NB4 (cell line): ENCODE results near the gene NOTCH1.

Source experiments
- DNase-seq: peaks from one replicate; pipeline ENCODE4 v3.0.0; 2010; ENCODE audit warnings: low read depth
- H3K4me3 ChIP-seq: one replicate; pipeline ENCODE4 v1.5.1; 2011; ENCODE audit warnings: mild to moderate bottlenecking, low read depth, low read length, moderate library complexity
- MYC ChIP-seq: IDR thresholded peaks from 2 replicates; pipeline ENCODE4 v1.6.1; 2011; ENCODE audit warnings: low read depth, low read length
- POLR2A ChIP-seq: IDR thresholded peaks from 2 replicates; pipeline ENCODE4 v1.6.1; 2011; ENCODE audit warnings: mild to moderate bottlenecking; ENCODE audit not compliant: insufficient read length; ENCODE audit errors: extremely low read depth
- TF ChIP-seq, protein P1 (sequence below): IDR thresholded peaks from 2 replicates; pipeline ENCODE4 v1.6.1; 2011; ENCODE audit warnings: low read depth, low read length
- TF ChIP-seq, protein P2 (sequence below): IDR thresholded peaks from one replicate; pipeline ENCODE4 v1.5.1; 2012; ENCODE audit warnings: low read depth, low read length

NOTCH1 gene

DNA sequence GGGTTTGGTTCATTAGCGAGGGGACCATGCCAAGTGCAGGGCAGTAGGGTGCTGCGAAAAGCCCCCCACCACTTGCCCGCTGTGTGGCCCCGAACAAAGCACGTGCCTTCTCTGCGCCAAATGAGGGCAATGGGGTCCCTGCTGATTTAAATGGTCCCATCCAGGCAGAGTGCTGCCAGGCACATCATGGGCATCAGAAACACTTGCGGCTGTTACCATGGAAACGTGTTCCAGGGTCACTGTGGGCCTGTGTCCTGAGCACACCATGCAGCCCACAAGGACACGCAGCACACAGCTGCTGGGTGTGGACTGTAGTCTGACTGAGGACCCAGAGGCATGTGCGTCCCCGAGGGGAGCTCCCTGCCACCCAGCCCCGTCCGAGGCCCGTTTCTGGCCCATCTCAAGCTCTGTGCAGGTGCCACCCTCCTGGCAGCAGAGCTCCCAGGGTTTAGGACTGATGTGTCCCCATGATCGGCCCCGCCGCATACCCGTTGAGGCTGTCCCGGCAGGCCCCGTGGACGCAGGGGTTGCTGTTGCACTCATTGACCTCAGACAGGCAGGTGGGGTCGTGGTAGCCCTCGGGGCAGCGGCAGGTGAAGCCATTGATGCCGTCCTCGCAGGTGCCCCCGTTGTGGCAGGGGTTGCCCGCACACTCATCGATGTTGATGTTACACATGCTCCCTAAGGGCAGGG is 31.7 kb downstream of the NOTCH1 start:
- no peak overlapping the region for H3K4me3 ChIP-seq
- TF ChIP-seq, protein P1, sequence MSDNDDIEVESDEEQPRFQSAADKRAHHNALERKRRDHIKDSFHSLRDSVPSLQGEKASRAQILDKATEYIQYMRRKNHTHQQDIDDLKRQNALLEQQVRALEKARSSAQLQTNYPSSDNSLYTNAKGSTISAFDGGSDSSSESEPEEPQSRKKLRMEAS, result no peak
- TF ChIP-seq POLR2A (no peak), MYC (no peak)
- TF ChIP-seq, protein P2, sequence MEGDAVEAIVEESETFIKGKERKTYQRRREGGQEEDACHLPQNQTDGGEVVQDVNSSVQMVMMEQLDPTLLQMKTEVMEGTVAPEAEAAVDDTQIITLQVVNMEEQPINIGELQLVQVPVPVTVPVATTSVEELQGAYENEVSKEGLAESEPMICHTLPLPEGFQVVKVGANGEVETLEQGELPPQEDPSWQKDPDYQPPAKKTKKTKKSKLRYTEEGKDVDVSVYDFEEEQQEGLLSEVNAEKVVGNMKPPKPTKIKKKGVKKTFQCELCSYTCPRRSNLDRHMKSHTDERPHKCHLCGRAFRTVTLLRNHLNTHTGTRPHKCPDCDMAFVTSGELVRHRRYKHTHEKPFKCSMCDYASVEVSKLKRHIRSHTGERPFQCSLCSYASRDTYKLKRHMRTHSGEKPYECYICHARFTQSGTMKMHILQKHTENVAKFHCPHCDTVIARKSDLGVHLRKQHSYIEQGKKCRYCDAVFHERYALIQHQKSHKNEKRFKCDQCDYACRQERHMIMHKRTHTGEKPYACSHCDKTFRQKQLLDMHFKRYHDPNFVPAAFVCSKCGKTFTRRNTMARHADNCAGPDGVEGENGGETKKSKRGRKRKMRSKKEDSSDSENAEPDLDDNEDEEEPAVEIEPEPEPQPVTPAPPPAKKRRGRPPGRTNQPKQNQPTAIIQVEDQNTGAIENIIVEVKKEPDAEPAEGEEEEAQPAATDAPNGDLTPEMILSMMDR, result no peak
- DNase-seq, result no peak

DNA sequence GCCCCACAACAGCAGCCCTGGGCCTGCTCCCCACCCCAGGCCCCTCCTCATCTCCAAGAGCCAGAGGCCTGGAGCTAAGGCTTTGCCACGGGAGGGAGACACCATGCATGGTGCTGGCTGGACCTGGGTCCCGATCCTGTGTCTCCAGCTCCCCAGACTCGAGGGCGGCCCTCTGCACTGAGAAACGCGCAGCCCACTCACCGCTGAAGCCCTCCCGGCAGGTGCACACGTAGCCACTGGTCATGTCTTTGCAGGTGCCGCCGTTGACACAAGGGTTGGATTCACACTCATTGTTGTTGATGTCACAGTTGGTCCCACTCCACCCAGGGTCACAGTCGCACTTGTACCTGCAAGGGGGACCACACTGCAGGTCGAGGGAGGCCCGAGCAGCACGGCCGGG is 32.7 kb downstream of the NOTCH1 start:
- DNase-seq, result no peak
- TF ChIP-seq MYC (no peak), POLR2A (no peak)
- TF ChIP-seq, protein P2, result no peak
- TF ChIP-seq, protein P1, result no peak
- H3K4me3 ChIP-seq, result no peak overlapping the region

DNA sequence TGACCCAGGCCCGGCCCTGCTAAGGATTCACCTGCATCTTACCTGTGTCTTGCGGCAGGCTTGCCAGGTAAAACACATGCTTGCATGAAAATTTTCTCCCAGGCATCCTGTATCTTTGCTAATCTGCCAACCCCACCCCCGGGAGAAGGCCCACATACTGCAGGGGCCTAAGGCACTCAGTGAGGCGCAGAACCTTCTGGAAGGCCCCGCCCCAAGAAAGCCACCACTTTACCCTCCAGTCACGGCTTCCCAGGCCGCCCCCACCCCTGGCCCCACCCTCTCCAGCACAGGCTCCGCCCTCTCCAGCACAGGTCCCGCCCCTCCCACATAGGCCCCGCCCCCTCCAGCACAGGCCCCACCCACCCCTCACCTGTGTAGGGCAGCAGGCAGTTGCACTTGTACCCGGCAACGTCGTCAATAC is 33.2 kb downstream of the NOTCH1 start:
- DNase-seq, result no peak
- TF ChIP-seq POLR2A (no peak), MYC (no peak)
- TF ChIP-seq, protein P2, result no peak
- TF ChIP-seq, protein P1, result no peak
- H3K4me3 ChIP-seq, result no peak overlapping the region

DNA sequence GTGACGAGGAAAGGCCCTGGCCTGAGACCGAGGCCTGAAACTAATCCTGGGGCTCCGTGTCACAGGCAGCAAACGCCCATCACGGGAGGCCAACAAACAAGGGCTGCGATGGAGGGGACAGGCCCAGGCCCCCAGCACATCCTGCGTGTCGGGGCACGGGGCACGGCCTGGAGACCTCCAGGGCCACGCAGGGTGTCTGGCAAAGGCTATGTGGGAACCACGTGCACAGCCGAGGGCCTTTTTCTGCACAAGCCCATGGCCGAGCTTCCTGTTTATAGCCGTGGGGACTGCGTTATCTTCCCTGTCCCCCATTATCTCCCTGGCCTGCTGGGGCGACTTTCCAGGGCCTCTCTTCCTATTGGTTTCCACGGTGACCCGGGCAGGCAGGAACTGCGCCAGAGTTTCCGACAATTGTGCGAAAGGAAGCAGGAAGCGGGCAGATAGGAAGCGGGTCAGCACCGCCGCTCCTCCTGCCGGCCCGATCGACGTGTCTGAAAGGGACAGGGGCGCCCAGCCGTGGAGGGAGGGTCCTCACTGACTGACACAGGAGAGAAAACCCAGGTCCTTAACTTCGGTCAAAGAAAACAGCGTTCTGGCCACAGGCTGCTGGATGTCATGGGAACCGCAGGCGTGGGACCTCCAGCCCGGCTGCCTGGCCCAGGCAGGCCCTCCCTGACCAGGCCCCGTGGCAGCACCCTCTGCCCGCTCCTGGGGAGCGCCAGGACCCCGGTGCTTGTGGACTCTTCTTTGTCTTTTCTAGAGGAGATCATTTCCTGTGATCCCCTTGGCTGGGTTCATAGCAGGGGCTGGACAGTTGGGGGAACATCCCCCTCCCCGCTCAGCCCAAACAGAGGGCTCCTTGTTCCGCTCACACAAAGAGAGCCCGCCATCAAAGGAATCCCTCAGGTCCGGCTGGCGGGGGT is 33.9 kb downstream of the NOTCH1 start:
- H3K4me3 ChIP-seq, result no peak overlapping the region
- DNase-seq, result no peak
- TF ChIP-seq, protein P2, result no peak
- no peak for TF ChIP-seq POLR2A
- TF ChIP-seq, protein P1, result no peak
- TF ChIP-seq MYC, result no peak

DNA sequence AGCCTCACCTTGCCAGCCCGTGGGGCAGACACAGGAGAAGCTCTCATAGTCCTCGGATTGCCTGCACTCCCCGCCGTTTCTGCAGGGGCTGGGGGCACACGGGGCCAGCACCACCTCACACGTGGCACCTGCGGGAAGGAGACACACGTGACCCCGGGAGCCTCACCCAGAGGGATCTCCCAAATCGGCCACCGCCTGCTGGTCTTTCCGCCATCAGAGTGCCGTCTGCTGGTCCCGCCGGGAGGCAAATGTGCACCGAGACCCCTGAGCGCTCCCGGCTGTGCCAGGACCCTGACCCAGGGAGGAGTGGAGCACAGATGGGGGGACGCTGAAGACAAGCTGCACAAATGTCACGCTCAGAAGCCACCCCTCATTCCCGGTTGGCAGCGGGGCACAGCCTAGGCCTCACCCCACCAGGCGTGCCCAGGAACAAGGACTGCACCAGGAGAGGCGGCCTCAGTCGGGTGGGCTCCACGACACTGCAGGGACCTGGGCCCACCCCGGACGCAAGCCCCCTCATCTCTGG is 34.6 kb downstream of the NOTCH1 start:
- no peak for DNase-seq
- H3K4me3 ChIP-seq, result no peak overlapping the region
- TF ChIP-seq MYC (no peak), POLR2A (no peak)
- TF ChIP-seq, protein P2, result no peak
- TF ChIP-seq, protein P1, result no peak
